SKM-1 (cell line): ENCODE data around the gene ADCY5.
"Not testable (repeated sequence)": the region's sequence is repeated elsewhere in the genome, so short reads cannot be mapped to it uniquely, and the experiment has no call there.

Experiments used
- DNase-seq: peaks from one replicate; lab custom pipeline; 2025; ENCODE audit not compliant: unreplicated experiment; lab: John Stamatoyannopoulos, UW

The ADCY5 gene

DNA sequence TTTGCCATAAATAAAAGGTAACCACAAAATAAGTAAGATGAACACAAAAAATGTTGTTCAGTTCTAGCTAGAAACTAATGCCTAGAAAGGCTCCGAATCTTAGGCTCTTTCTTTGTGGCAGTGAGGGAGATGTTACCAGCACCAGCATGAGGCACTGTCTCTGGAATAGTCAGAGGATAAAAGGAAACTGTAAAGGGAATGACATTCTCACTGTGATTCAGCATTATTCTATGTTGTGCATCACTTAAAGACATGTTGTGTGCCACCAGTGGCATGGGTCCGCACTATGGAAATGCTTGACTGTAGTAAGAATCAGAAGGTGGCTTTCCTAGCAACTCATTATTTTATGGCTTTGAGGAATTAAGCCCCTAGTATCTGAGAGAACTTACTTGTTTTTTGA is 176.3 kb downstream of the ADCY5 start:
- no peak for DNase-seq

DNA sequence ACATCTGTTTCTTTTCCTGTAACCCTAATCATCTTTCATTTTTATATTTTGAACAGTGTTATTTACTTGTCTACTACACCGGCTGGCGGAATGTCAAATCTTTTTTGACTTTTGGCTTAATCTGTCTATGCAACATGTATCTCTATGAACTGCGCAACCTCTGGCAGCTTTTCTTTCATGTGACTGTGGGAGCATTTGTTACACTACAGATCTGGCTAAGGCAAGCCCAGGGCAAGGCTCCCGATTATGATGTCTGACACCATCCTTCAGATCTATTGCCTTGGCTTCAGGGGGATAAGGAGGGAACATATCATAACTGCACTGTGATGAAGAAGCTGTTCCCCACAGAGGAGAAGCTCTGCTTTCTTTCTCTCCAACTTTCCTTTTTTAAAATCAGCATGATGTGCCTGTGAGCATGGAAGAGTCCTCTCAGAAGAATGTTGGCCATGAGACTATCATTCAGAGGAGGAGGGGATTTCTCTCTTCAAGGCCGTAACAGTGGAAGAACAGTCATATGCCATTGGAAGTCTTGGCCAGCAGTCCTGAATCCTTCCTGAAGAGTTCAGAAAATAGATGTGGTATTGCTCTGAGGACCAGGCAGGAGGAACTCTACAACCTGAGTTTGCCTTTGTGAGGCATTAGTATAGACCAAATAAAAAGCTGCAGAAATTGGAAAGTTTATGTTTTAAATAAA is 177.3 kb downstream of the ADCY5 start:
- no peak for DNase-seq

DNA sequence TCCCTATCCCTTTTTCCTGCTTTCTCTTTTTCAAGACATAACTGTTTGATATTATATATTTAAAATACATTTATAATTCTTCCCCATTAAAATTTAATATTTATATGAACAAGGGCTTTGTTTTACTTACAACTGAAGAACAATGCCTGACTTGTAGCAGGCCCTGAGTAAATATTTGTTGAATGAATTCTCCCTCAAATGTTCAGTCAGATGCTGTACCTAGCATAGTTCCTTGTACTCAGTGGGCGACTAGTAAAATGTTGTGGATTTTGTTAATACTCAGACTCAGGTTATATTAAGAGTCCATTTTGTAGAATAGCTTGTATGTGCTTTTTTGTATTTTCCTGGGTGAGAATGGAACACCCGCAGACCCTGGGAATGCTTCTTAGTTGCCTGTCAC is 178.1 kb downstream of the ADCY5 start:
- no peak for DNase-seq

DNA sequence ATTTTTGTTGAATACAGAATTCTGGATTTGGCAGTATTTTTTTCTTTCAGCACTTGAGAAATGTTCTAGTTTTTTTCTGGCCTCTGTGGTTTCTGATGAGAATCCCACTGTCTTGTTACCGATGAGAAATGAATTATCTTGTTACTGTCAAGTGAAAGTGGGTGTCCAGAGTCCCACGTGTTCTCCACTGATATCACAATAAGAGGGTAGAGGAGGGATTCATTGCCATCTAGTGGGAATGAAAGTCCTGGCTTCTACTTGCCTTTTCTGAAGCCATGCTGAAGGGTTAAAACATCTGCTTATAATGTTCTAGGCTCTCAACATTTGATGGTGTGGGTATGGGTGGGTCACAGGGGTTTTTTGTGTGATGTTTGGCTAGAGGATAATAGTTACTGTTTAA is 181.1 kb downstream of the ADCY5 start:
- DNase-seq: no peak

DNA sequence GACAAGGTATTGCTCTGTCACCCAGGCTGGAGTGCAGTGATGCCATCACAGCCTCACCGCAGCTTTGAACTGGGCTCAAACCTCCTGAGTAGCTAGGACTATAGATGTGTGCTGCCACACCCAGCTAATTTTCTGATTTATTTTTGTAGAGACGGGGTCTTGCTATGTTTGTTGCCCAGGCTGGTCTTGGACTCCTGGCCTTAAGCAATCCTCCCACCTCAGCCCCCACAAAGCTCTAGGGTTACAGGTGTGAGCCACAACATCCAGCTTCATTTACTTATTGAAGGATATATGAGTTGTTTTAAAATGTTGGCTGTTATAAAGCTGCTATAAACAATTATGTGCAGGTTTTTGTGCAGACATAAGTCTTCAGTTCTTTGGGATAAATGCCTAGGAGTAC is 184.9 kb downstream of the ADCY5 start:
- DNase-seq: no peak

DNA sequence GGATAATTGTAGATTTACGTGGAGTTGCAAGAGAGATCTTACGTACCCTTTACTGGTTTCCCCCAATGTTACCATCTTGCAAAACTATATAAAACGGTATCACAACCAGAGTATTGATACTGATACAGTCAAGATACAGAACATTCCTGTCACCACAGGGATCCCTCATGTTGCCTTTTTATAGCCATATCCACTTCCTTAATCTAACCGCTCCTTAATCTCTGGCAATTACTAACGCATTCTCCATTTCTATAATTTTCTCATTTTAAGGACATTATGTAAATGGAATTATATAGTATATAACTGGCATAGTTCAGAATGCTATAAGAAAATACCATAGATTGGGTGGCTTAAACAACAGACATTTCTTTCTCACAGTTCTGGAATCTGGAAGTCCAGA is 186.0 kb downstream of the ADCY5 start:
- DNase-seq: no peak

DNA sequence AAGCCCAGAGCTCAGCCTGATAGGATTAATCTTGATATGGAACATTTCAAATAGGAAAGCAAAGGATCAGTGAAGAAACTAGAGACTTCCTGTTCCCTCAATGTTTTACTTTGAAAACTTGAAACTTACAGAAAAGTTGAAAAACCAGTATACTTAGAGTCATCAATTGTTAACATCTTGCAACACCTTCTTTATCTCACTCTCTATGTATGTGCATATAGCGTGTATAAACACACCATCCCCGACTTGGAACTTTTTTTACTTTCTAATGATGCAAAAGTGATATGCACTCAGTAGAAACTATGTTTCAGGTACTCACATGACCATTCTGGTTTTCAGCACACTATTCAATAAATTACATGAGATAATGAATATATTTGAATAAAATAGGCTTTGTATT is 186.7 kb downstream of the ADCY5 start:
- no peak for DNase-seq

DNA sequence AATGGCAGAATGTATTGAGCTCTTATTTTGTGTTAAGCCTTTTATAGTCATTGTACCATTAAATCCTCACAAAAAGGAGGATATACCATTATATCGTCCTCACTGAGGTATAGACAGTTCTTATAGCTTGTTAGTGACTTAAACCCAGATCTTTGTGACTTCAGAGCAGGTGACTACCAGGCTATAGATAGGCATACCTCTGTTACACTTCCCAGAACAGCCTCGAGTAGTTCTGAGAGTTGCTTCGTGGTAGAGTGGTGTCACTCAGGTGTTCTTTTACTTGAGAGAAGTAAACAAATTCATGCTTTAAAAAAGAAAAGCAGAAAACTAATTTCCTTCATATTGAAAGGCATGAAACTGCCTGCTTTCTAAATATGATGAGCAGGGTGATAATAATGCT is 187.2 kb downstream of the ADCY5 start:
- DNase-seq: no peak

DNA sequence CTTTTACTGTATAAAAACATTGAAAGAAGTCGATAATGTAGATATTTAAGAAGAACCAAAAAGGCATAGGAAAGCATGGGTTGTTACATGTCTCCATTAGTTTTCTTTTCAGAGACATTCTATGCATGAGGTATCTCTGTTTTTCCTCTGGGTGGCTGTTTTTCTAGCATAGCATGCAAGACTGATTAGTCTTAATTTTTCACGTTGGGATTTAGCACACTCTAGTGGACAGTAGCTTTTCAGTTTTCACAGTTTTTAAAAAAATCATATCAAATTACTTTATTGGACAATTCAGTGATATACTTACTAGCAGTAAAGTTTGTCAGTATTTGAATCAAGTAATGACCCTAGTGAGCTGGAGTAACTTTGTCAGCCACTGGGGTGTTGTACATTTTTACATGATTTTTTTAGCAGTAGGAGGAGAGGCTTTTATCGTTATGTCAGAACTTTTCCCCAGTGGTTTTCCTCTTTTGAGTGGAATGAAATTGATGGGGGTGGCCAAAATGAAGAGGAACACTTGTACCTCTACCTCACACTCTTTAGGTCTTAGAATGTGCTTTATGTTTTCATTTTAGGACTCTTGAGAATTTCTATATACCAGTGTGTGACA is 190.0 kb downstream of the ADCY5 start:
- DNase-seq: no peak

DNA sequence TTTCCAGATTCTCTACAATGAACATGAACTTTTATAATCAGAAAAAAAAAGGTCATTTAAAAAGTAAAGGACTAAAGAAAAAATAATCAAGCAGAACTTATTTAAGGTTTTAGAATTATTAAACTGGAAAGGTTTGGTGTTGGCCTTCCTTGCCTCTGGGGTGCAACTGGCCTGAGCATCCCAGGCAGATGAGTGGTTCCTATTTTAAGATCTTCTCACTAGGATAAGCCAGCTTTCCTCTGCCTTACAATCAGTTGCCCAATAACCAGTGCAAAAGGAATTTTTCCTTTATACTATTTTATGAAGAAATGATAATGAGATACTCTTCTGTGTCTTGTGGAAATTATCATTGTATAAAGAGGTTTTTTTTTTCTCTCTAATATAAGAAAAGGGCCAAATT is 190.5 kb downstream of the ADCY5 start:
- DNase-seq: no peak

DNA sequence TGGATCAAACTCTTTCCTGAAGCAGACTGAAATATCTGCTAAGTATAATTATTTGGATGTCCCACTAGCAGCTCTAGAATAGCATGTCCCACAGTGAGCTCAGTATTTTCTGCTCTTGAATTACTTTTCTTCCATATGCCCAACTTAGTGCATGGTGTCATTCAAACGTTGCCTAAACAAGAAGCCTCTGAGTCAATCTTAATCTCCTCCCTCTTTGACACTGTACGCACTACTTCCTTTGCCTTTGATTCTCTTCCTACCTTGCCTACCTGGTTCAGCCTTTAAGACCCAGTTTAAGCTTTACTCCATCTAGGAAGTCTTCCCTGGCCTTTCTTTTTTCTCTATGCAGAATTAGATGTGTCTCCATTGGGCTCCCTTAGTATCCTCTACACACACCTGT is 192.6 kb downstream of the ADCY5 start:
- DNase-seq: no peak

DNA sequence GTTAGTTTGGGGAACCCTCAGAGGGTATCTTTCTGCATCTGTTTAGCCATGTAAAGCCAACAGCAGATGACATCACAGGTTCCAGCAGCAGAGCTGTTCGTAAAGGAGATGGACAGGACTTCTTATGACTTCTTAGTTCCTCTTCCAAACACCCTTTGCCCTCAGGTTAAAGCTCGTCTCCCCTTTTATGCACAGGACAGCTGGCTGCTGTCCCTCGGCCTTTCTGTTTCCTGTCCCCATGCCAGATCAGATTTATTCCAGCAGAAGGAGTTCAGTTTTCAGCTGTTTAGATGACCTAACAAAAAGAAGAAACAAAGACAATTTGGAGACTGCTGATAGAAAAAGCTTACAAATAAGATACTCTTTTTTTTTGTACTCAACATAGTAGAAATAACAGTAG is 202.0 kb downstream of the ADCY5 start:
- DNase-seq: no peak

DNA sequence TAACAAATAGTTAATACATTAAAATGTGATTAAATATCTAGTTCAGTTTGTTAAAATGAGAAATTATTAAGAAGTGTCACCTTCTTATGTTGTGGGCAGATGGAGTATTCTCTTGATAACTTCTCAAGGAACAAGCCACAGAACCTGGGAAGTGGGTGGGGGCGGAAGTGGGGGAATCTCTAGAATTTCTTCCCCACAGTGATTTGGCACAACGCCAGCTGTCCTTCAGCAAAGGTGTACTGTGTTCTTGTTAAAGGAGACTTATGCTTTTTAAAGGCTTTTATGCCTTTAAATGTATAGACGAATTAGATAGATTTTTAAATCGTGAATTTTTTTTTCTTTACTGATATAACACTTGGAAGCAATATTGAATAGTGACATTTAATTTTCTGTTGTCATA is 204.8 kb downstream of the ADCY5 start:
- DNase-seq: no peak

DNA sequence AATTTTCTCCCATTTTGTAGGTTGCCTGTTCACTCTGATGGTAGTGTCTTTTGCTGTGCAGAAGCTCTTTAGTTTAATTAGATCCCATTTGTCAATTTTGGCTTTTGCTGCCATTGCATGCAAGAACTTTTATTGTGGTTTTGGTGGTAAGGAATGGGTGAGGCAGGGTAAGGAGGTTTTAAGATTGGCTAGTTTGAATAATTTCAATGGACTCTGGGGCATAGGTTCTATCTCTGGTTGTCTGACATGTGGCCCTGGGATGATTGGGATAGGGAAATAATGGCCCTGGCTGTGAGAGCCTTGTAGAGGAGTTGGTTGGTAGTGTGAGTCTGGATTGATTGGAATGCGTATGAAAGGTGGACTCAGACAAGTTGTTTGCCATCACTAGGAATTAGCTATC is 209.1 kb downstream of the ADCY5 start:
- DNase-seq: no peak

DNA sequence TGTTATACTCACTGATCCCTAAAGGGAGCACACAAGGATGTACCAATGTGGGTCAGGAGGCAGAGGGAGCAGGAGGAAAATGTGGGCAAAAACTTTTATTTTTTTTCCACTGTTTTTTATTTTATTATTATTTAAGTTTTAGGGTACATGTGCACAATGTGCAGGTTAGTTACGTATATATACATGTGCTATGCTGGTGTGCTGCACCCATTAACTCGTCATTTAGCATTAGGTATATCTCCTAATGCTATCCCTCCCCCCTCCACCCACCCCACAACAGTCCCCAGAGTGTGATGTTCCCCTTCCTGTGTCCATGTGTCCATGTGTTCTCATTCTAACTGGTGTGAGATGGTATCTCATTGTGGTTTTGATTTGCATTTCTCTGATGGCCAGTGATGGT is 209.7 kb downstream of the ADCY5 start:
- DNase-seq: not testable (repeated sequence)

DNA sequence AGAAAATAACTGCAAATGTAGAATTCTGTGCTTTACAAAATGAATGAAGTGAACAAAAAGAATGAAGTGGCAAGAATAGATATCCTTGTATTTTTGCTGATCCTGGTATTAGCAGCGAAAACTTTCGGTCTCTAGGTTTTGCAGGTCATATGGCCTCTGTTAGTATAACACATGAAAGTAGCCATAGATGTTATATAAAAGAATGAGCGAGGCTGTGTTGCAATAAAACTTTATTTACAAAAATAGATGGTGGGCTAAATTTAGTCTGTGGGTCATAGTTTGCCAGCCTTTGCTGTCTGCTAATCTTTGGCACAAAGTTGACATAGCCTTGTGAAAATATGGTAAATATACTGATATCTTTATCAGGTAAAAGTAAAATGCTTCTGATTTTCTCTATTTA is 212.0 kb downstream of the ADCY5 start:
- no peak for DNase-seq
